GM18870 (cell line): ENCODE results near the gene PPM1L.

Experiments
- ATAC-seq: cut with Tn5 transposase; IDR thresholded peaks from one replicate; pipeline ENCODE4 v1.9.1; 2021; ENCODE audit warnings: moderate library complexity; ENCODE audit not compliant: unreplicated experiment

PPM1L gene

DNA sequence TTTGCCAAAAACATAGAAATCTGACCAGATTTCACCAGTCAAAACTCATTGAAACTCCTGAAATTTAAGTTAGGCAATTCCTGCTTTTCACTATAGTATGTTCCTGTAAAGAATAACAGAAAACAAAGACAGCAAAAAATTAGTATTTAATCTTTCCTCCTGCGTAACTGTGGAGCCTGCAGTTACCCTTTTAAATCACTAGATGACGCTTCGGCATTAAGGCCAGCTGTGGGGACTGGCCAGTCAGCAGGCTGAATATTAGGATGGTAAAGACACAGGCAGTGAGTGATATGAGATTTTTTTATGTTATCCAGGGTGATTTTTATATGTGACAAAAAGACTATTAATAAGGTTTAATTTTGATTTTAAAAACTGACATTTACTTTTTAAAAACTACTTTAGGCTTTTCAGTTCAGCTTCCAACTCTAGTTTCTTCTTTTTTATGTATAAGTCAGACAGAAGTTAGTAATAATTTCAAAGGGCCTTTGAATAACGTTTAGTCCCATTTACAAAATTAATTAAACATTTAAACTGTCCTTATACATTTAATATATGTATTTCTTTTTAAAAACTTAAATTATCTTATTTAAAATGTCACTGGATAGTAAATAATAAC is 165.1 kb downstream of the PPM1L start:
- ATAC-seq, result peak; percentile 58

GRCh38 chr3:160924776-160925175 is 168.7 kb downstream of the PPM1L start:
- no peak for ATAC-seq

- no peak for ATAC-seq
Observed at GRCh38 chr3:160927620-160928019, 171.6 kb downstream of the PPM1L start.

GRCh38 chr3:160928183-160928726 is 172.2 kb downstream of the PPM1L start:
- no peak for ATAC-seq

DNA sequence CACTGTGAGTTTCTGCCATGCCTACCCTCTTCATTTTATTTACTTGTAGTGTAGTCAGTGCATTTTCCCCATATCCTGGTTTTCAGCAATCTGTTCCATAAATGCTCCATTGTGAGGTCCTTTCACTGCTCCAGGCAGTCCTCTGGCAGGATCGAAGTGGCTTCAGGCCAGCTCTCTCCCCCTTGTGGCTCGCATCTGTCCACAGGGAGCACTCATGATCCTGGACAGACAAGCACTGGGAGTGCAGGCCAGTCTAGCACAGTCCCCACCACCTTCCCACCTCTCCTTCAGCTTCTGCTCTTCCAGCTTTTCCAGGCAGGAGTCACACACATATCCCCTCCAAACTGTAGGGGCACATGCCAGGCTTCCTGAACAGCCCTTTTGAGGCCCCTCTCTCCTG is 173.6 kb downstream of the PPM1L start:
- ATAC-seq, result no peak

DNA sequence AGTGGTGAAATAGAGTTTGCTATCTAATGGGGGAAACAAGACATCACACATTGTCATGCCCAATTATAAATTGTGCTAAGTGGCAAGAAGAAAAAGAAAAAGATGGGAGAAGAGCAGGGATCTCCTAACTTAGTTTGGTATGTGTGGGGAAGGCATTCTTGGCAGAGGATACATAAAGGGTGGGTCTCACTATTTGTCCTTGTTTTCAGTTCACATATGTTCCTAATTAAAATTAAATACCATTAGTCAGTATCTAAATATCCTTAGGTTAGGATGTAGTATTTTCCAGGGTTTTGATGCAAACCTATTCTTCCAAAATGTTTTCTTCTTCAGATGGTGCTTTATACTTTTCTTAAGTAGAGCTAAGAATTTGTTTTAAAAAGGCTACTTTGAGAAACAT is 175.4 kb downstream of the PPM1L start:
- no peak for ATAC-seq

DNA sequence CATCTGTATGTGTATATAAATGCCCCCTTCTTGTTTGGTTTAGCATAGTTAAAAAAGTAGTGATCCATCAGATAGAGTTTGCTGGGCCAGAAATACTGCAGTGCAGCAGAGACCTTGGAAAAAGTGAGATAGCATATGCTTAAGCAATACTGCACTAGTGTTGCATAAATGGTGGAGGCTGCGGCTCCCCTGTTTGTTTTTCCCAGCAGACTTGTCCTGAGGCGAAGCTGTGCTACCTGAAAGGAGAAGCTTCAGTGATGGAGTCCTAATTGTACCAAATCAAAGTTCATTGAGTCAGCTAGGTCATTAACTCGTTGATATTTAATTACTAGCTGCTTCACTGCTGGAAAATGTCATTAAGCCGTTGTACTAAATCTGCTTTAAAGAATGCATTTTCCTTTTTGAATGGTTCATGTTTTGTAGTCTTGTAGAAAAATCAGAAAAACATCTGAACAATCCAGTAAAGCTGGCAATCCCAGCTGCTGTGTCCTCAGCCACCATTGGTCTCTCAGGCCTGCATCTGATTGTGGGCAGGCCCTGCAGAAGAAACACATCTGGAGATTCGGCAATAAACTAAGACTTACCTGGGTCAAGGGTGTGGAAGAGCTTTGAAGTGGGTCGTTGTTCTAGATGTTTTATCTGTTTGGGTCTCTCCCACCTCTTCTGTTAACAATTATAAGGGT is 179.5 kb downstream of the PPM1L start:
- ATAC-seq, result no peak

DNA sequence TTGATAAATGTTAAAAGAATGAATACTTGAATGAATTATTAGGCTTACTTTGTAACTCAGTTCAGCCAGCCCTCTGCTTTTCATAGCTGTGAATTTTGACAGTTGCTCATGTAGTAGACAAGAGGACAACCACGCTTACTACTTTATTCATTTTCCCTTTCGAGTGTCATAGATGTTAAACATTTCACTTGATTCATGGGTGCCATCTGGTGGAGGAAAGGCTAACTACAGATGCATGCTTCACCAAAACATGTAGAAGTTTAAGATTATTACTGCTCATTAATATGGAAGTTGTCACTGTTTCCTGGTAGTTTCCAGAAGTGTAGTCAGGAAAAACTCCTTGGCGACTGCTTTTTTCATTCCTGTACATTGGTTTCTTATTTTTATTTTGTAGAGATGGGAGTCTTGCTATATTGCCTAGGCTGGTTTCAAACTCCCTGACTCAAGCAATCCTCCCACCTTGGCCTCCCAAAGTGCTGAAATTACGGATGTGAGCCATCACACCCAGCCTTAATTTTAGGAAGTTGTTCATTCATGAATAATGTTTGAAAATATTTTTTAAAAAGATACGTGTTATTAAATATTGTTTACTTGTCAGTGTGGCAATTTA is 186.0 kb downstream of the PPM1L start:
- peak; percentile 88 for ATAC-seq

- ATAC-seq, result no peak
Observed at GRCh38 chr3:160943996-160944395, 188.0 kb downstream of the PPM1L start.

GRCh38 chr3:160945336-160945735 is 189.3 kb downstream of the PPM1L start:
- ATAC-seq, result no peak

- ATAC-seq, result no peak
Observed at GRCh38 chr3:160948273-160948672, 192.2 kb downstream of the PPM1L start.

- no peak for ATAC-seq
Observed at GRCh38 chr3:160949460-160949859, 193.4 kb downstream of the PPM1L start.

GRCh38 chr3:160950542-160950941 is 194.5 kb downstream of the PPM1L start:
- no peak for ATAC-seq

DNA sequence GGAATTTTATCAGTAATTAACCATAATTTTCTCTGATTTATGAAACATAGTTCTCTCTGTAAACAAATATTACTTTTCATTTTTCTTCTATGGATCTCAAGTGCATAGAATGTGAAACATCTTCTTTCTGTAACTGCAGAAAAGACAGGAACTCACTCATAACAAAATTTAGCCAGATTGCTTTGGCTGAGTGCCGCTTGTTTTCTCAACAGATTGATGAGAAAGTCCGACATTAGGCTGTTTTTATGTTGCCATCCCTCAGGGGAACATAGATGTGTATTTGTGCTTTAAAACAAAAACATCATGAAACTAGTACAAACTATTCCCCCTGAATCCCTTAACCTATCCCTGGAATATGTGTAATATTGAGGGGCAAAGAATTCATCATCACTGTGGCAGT is 194.9 kb downstream of the PPM1L start:
- no peak for ATAC-seq

GRCh38 chr3:160951642-160952487 is 195.8 kb downstream of the PPM1L start:
- ATAC-seq, result no peak

DNA sequence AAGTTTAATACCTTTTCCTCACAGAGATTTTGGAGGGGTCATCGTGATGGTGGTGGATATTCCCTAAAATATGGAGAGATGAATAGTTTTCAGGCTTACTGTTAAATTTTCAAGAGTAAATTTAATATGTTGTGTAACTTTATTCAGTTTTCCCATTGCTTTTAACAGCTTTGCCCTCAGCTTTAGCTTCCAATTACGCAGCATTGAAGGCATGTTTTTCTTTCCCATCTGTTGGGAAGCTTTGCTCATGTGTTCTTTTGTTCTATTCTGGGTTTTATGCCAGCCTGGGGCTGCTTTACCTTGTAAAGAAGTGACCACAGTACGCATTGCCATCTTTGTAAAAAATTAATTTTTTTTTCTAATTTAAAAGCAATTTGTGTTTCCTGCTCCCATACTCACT is 197.7 kb downstream of the PPM1L start:
- no peak for ATAC-seq

DNA sequence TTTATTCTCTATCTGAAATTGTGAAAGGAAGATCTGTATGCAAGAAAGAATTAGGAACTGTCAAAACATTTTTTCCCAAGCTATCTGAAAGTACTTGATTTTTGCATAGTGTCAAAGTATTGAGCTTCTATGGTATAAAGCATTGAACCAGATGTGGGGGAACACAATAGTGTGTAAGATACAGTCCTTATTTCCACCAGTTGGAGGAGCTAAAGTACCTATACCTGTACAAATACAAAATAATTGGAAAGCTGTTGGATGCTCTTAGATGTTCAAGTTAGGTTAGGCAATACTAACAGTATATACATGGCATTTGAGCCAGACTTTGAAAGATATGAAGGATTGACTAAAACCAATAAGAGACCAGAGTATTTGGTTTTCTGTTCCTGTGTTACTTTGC is 200.8 kb downstream of the PPM1L start:
- ATAC-seq, result peak; percentile 87

- ATAC-seq, result no peak
Observed at GRCh38 chr3:160960568-160960967, 204.5 kb downstream of the PPM1L start.

DNA sequence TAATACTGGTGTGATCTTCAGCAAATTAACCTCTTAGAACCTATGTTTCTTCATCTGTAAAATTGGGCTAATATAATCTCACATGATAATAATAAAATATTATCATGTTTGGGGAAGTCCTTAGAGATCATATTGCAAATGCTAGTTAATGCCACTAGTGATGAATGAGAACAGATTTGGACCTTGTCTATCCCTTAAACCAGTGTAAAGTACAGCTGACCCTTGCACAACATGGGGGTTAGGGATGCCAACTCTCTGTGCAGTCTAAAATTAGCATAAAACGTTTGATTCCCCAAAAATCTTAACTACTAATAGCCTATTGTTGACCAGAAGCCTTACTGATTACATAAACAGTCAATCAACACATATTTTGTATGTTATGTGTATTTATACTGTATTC is 207.9 kb downstream of the PPM1L start:
- ATAC-seq, result no peak

- no peak for ATAC-seq
Observed at GRCh38 chr3:160968761-160969160, 212.7 kb downstream of the PPM1L start.

DNA sequence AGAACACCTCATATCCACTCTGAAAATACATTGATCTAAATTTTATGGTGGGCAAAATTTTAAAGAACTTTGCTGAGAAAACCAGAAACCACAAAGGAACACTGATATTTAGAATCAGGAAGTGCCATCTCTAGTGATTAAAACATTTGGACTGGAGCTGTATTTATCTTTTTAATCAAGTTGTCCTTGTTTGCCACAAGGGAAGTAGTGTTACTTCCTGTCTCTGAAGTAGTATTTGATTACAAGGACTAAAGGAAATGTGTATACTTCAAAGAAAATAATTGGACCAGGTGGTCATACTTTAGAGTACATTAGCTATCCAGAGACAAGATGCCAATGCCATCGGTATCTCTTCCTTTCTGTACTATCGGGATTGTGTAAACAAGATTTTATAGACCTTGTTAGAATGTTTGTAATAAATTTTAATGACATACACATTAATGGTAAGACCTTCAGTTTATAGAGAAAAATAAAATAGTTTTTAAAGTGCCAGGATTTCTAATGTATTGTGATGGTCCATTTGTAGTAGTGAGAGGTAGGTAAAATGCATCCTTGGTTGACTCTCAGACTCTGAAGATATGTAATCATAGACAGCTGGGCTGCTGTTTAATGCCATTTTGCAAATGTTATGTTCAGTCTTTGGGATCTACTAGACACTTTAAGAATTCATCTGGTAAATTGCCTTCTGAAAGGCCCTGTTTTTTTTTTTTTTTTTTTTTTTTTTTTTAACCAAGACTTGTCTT is 217.2 kb downstream of the PPM1L start:
- no peak for ATAC-seq
